GM10847 (cell line): ENCODE results near the gene PDZD2.

Experiments used
- POLR2A ChIP-seq: IDR thresholded peaks from 2 replicates; pipeline ENCODE4 v1.6.1; 2011; ENCODE audit not compliant: insufficient read length; ENCODE audit errors: extremely low read depth

PDZD2 gene

GRCh38 chr5:31638748-31639418 is at the start of gene PDZD2:
Gene PDZD2 (plus strand): TSS chr5:31639131.
- no peak for TF ChIP-seq POLR2A

DNA sequence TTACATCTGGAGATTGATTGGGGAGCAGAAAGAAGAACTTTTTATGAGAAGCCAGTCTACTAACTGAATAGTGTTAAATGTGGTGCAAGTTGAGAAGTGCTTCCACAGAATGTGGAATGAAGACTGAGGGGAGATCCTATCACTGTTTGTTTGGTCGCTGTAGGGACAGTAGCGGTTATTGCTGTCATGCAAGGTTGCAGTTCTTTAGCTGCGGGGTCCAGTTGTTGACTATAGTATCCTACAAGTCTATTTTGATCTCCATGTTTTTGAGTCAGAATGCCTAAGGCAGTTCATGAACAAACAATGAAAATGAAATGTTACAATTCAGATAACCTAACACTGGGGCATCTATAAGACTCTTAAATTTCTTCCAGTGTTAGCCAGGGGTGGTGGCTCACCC is 45.3 kb upstream of the PDZD2 start:
- no peak for TF ChIP-seq POLR2A

GRCh38 chr5:31596354-31596753 is 42.6 kb upstream of the PDZD2 start:
- no peak for TF ChIP-seq POLR2A

DNA sequence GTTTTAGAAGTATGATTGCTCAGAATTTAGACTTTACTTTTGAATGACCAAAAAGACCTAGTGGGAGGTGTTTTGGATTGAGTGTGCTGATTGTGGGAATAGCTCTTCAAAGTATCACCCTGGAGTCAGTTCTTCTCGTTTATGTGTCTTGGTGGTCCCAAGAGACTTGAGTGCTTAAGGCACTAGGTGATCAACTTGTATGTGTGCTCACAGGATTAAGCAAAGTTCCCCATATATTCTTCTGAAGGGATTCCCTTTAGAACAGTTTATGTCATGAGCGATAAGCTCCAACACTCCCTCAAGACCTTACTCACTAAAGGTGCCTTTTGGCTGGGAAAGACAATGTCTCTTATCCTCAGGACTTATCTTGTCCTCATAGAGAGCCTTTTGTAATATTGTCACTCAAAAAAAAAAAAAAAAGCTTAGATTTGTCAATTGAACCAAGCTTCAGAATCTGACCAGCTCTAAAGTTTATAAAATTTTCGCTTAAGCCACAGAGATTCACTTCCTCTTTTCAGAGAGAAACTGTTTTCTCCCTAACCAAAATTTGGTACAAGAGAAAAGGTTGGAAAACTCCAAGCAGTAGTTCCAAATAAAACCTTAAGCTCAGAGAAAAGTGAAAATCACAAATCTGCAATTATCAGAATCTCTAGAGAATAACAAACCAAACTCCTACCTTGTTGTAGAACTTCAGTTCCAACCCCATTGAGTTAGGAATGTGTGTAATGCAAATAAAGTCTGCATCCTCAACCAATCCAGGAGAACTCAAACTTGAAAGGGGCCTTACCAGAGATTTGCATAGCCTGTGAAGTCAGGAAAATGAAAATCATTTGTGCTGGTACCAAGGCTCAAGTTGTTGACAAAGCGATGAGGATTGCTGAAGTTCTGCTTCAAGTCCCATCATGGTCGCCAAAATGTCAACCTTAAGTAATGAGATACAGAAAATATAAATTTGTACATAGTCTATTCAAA is 40.0 kb upstream of the PDZD2 start:
- TF ChIP-seq POLR2A, result no peak

DNA sequence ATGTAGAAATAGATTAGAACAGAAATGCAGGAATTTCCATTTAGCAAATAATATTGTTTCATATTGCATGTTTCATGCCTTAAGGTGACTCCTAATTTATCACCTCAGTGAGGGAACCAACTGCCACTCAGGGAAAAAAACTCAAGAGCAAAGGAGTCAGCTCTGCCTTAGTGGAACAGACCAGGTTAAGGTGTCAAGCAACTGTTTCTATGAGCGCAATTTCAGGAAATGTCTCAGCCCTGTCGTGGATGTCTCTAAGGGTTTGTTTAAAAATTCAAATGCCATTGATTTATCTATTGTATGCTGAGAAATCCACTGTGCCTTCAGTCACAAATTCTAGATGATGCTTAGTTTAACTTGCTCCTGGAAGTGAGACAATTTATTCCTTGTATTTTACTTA is 34.7 kb upstream of the PDZD2 start:
- no peak for TF ChIP-seq POLR2A

- TF ChIP-seq POLR2A, result no peak
Observed at GRCh38 chr5:31604644-31605043, 34.3 kb upstream of the PDZD2 start.

DNA sequence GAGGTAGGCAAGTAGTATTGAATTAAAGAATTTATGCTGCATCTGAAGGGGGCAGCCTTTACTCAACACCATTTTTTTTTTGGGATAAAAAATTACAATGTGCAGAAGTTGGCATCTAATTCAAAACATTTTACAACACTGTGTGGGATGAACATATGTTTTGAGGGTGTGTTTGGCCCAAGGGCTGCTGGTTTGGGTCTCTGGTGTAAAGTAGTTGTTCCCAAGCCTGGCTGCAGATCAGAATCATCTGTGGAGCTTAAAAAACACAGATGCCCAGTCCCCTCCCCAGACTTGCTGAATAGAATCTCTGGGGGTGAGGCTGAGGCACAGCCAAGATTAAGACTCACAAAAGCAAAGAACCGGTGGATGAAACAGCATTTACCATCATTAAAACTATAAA is 33.0 kb upstream of the PDZD2 start:
- no peak for TF ChIP-seq POLR2A

- TF ChIP-seq POLR2A, result no peak
Observed at GRCh38 chr5:31607546-31607945, 31.4 kb upstream of the PDZD2 start.

DNA sequence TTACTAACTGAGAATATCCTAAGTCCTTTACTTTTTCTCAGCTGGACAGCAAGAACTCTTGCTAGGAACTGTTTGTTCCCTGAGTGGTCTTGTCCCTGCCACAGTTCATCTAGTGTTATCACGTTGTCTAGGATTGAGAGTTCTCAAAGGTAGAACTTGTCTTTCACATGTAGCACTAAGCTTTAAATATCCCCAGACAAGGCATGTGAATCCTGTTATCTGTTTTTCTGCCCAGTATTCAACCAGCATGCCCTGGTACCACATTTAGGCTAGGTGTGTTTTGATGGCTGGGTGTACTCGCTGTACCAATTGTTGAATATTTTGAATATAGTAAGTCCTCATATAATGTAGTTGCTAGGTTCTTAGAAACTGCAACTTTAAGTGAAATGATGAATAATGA is 27.9 kb upstream of the PDZD2 start:
- no peak for TF ChIP-seq POLR2A

DNA sequence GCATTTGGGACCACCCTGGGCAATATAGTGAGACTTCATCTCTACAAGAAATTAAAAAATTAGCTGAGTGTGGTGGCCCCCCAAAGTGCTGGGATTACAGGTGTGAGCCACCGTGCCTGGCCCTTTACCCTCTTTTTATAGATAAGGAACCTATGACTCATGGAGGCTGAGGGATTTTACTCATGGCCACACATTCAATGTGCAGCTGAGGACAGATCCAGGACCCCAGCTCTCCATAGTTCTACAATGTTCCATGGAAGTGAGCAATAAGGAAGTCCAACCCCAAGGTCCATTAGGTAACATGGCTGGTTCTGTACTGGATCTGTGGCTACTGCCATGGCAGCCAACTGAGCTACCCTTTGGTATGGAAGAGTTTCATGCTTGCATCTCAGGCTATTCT is 25.3 kb upstream of the PDZD2 start:
- no peak for TF ChIP-seq POLR2A

GRCh38 chr5:31614151-31615020 is 24.5 kb upstream of the PDZD2 start:
- no peak for TF ChIP-seq POLR2A

- TF ChIP-seq POLR2A, result no peak
Observed at GRCh38 chr5:31617867-31618266, 21.1 kb upstream of the PDZD2 start.

GRCh38 chr5:31620026-31620425 is 18.9 kb upstream of the PDZD2 start:
- TF ChIP-seq POLR2A, result no peak

GRCh38 chr5:31623249-31623648 is 15.7 kb upstream of the PDZD2 start:
- no peak for TF ChIP-seq POLR2A

- no peak for TF ChIP-seq POLR2A
Observed at GRCh38 chr5:31625394-31625793, 13.5 kb upstream of the PDZD2 start.

GRCh38 chr5:31626156-31626555 is 12.8 kb upstream of the PDZD2 start:
- TF ChIP-seq POLR2A, result no peak

DNA sequence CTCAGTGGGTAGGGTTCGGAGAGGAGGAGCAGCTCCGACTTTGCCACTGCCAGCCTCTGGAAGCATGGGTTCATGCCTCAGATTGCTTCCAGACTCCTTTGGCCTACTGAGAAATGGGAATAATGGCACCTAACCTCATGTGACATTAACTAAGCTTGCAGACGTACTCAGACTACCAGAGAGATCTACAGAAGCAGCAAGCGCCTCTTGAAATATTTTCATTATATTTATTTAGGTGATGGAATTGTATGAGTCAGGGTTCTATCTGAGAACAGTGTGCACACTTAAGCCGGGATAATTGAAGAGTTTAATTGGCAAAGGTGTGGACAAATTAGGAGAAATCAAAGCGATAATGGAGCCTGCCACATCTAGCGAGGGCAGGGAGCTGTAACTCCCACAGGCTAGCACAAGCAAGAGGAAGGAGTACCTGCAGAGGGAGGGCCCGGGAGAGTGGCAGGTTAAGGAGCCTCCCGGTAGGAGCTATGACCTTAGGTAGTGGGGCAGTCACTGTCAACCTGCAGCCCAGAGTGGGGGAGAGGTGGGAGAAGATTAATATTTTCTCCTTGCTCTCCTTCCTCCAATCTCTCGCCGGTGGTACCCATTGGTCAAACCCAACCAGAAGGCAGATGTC is 12.2 kb upstream of the PDZD2 start:
- no peak for TF ChIP-seq POLR2A
